Nephron (organoid): ENCODE measurements around the gene DNAJB4.

ENCODE experiments used
- H3K27ac Mint-ChIP-seq, 3 experiments: 2 replicates each; pipeline ENCODE4 v1.8.0; 2020; ENCODE audit warnings: mixed read lengths in 3 of 3, mild to moderate bottlenecking in 2 of 3, moderate library complexity in 1 of 3
- H3K27me3 Mint-ChIP-seq: 2 replicates; pipeline ENCODE4 v1.8.0; 2021; ENCODE audit warnings: low read depth, mild to moderate bottlenecking, moderate library complexity, mixed read lengths
- H3K36me3 Mint-ChIP-seq: 2 replicates; pipeline ENCODE4 v1.8.0; 2020; ENCODE audit warnings: low read depth, mixed read lengths
- H3K4me1 Mint-ChIP-seq: 2 replicates; pipeline ENCODE4 v1.8.0; 2020; ENCODE audit warnings: mixed read lengths
- H3K4me3 Mint-ChIP-seq, 3 experiments: 2 replicates each; pipeline ENCODE4 v1.8.0; 2020; ENCODE audit warnings: mild to moderate bottlenecking in 3 of 3, mixed read lengths in 3 of 3, moderate library complexity in 2 of 3
- H3K9me3 Mint-ChIP-seq: 2 replicates; pipeline ENCODE4 v1.8.0; 2020; ENCODE audit warnings: mixed read lengths
- CTCF ChIP-seq, 3 experiments: fragments of 200-600 bp; sonication (generic); IDR thresholded peaks; one replicate each; pipeline ENCODE4 v1.5.0; 2021; ENCODE audit warnings: antibody characterized with exemption in 3 of 3; ENCODE audit not compliant: unreplicated experiment in 3 of 3

DNAJB4 gene

GRCh38 chr1:78048446-78048845, 43.7 kb downstream of the DNAJB4 start:
- no peaks in the 10 kb centered on the region for H3K36me3 Mint-ChIP-seq
- no peaks in the 10 kb centered on the region for H3K9me3 Mint-ChIP-seq
- no peak overlapping the region for H3K27ac Mint-ChIP-seq
- H3K4me1 Mint-ChIP-seq, result peaks cover 26% of the 10 kb centered on the region
- TF ChIP-seq CTCF (IDR thresholded peaks at IDR 0.05; ENCODE audit: unreplicated experiment in 3 of 3), result no peak
- no peak overlapping the region for H3K4me3 Mint-ChIP-seq
- peaks cover 63% of the 10 kb centered on the region for H3K27me3 Mint-ChIP-seq

DNA sequence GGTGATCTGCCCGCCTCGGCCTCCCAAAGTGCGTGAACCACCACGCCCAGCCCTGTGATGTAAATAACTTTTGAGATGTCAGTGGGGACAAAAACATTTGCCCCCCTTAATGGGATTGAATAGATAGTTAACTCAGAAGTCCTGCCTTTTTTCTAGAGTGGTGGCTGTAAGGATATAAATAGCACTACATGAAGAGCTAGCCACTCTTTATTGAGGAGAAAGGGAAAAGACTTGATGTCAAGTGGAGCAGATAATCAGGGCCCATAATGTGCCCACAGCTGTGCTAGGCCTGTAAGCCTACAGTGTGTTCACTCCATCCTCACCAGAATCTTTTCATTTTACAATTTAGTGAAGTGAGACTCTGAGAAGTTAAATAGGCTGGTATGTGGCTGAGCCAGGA, 44.7 kb downstream of the DNAJB4 start:
- Mint-ChIP-seq H3K36me3 (no peaks in the 10 kb centered on the region), H3K27me3 (peaks cover 54% of the 10 kb centered on the region), H3K9me3 (no peaks in the 10 kb centered on the region), H3K4me1 (peaks cover 26% of the 10 kb centered on the region), H3K27ac (no peak overlapping the region), H3K4me3 (no peak overlapping the region)
- no peak for TF ChIP-seq CTCF (IDR thresholded peaks at IDR 0.05; ENCODE audit: unreplicated experiment in 3 of 3)

- Mint-ChIP-seq H3K36me3 (no peaks in the 10 kb centered on the region), H3K27me3 (peaks cover 39% of the 10 kb centered on the region), H3K4me1 (peaks cover 18% of the 10 kb centered on the region), H3K9me3 (no peaks in the 10 kb centered on the region), H3K27ac (no peak overlapping the region), H3K4me3 (no peak overlapping the region)
- no peak for TF ChIP-seq CTCF (IDR thresholded peaks at IDR 0.05; ENCODE audit: unreplicated experiment in 3 of 3)
Observed at GRCh38 chr1:78051005-78051404, 46.3 kb downstream of the DNAJB4 start.

- Mint-ChIP-seq H3K27me3 (peaks cover 21% of the 10 kb centered on the region), H3K4me1 (peaks cover 2% of the 10 kb centered on the region), H3K4me3 (no peak overlapping the region), H3K36me3 (no peaks in the 10 kb centered on the region), H3K27ac (no peak overlapping the region), H3K9me3 (no peaks in the 10 kb centered on the region)
- TF ChIP-seq CTCF (IDR thresholded peaks at IDR 0.05; ENCODE audit: unreplicated experiment in 3 of 3), result no peak
Observed at GRCh38 chr1:78052685-78053405, 48.1 kb downstream of the DNAJB4 start.

GRCh38 chr1:78053498-78053897, 48.8 kb downstream of the DNAJB4 start:
- Mint-ChIP-seq H3K27me3 (peaks cover 17% of the 10 kb centered on the region), H3K27ac (no peak overlapping the region), H3K36me3 (no peaks in the 10 kb centered on the region), H3K4me3 (no peak overlapping the region), H3K4me1 (no peaks in the 10 kb centered on the region), H3K9me3 (no peaks in the 10 kb centered on the region)
- no peak for TF ChIP-seq CTCF (IDR thresholded peaks at IDR 0.05; ENCODE audit: unreplicated experiment in 3 of 3)

DNA sequence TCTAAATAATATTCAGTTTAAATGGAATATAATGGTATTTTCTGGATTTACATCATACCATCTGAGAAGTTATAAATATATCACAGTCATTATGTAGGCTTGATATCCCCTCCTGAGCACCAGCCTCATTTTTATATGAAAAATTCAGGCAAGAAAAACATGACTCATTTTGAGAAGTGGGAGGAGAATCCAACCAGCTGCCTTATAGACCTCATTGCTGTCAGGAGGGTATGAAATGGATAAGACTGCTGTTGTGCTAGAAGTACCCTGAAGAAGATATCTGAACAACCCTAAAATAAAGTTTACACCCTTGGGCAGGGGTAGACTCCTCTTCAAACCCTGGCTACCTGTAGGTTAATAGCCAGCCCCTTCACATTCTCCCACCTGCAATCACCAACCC, 49.8 kb downstream of the DNAJB4 start:
- peaks cover 9% of the 10 kb centered on the region for H3K27me3 Mint-ChIP-seq

More for the DNA sequence above, 49.8 kb downstream of the DNAJB4 start:
- Mint-ChIP-seq H3K27ac (no peak overlapping the region), H3K4me1 (no peaks in the 10 kb centered on the region), H3K36me3 (no peaks in the 10 kb centered on the region), H3K4me3 (no peak overlapping the region), H3K9me3 (no peaks in the 10 kb centered on the region)
- TF ChIP-seq CTCF (IDR thresholded peaks at IDR 0.05; ENCODE audit: unreplicated experiment in 3 of 3), result no peak
